A204.1 (cell line): ENCODE measurements around the gene DDI2.
"Not testable (repeated sequence)": the region's sequence is repeated elsewhere in the genome, so short reads cannot be mapped to it uniquely, and the experiment has no call there.

Experiments
- FAIRE-seq: peaks from 2 replicates; lab custom pipeline; 2012; peaks lifted over from hg19 to GRCh38; lab: Jason Lieb, UNC

DDI2 gene

GRCh38 chr1:15617173-15618076, at the start of gene DDI2:
DDI2 (plus strand) TSS chr1:15617458; CDS start chr1:15617671, 213 bp downstream.
- peak; percentile 84 for FAIRE-seq

GRCh38 chr1:15568387-15569073, 48.7 kb upstream of the DDI2 start:
- no peak for FAIRE-seq

GRCh38 chr1:15570861-15571260, 46.4 kb upstream of the DDI2 start:
- FAIRE-seq: no peak

- no peak for FAIRE-seq
Measured at GRCh38 chr1:15571266-15571665, 46.0 kb upstream of the DDI2 start.

- no peak for FAIRE-seq
Measured at GRCh38 chr1:15573477-15573876, 43.8 kb upstream of the DDI2 start.

GRCh38 chr1:15574741-15575140, 42.5 kb upstream of the DDI2 start:
- FAIRE-seq: no peak

GRCh38 chr1:15575549-15576150, 41.6 kb upstream of the DDI2 start:
- FAIRE-seq: no peak

- no peak for FAIRE-seq
Measured at GRCh38 chr1:15577691-15578090, 39.6 kb upstream of the DDI2 start.

GRCh38 chr1:15578921-15579682, 38.2 kb upstream of the DDI2 start:
- FAIRE-seq: no peak

- FAIRE-seq: no peak
Measured at GRCh38 chr1:15579683-15580047, 37.6 kb upstream of the DDI2 start.

GRCh38 chr1:15583016-15583706, 34.1 kb upstream of the DDI2 start:
- FAIRE-seq: no peak

GRCh38 chr1:15584489-15585363, 32.5 kb upstream of the DDI2 start, which contains the start of gene AGMAT:
AGMAT (minus strand) TSS chr1:15585051; CDS start chr1:15584967, 84 bp downstream.
- FAIRE-seq: no peak

- no peak for FAIRE-seq
Measured at GRCh38 chr1:15592285-15592684, 25.0 kb upstream of the DDI2 start.

- no peak for FAIRE-seq
Measured at GRCh38 chr1:15595809-15596617, 21.2 kb upstream of the DDI2 start.

- no peak for FAIRE-seq
Measured at GRCh38 chr1:15598436-15598835, 18.8 kb upstream of the DDI2 start.

GRCh38 chr1:15603050-15603965, 13.9 kb upstream of the DDI2 start:
- peak; percentile 71 for FAIRE-seq

- FAIRE-seq: not testable (repeated sequence)
Measured at GRCh38 chr1:15603966-15604282, 13.3 kb upstream of the DDI2 start.

- not testable (repeated sequence) for FAIRE-seq
Measured at GRCh38 chr1:15604400-15604799, 12.9 kb upstream of the DDI2 start.
